ENCODE measurements around the gene NMUR1.

DNA sequence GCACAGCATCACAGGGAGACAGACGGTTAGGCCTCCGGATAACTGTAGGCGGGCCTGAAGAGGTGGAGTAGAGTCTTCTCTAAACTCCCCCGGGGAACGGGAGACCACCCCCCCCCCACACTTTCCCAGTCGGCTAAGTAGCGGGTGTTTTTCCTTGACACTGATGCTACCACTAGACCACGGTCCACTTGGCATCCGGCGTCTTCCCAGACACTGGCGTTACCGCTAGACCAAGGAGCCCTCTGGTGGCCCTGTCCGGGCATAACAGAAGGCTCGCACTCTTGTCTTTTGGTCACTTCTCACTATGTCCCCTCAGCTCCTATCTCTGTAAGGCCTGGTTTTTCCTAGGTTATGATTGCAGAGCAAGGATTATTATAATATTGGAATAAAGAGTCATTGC, 40.3 kb downstream of the NMUR1 start:
- TF ChIP-seq CTCF (IDR thresholded peaks at IDR 0.05; ENCODE audit: low read length): peak; percentile 50; the same call in 1 of the 2 replicates
- no peak for TF ChIP-seq EZH2 (IDR thresholded peaks at IDR 0.05; ENCODE audit: borderline replicate concordance, low read length)

Measured in OCI-LY1 (cell line).